ENCODE results near the gene OVCH2. TPM values are rescaled to one million over a fixed set of nuclear protein-coding genes. Genes with fewer than 3 reads are reported as not detected.

OVCH2 gene
- total RNA-seq, 4 donors from 2014 or later, result not detected

DNA sequence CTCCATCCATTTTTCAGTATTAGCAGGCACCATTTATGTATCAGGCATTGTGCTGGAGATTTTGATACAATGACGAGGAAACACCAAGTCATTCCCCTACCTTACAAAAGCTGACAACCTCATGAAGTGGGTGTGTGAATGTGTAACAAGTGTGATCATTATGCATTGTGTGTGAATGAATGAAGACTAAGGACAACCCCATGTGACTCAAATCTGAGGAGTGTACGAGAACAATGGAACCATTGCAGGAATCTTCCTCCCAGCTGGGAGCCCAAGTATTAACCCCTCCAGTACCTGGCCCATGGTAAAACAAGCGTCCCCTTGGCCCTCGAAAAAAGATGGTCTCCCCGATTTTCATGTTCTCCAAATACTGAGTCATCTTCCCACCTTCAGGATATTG, 37.4 kb downstream of the OVCH2 start:
- ATAC-seq, result no peak
- no peak overlapping the region for H3K4me3 ChIP-seq
- H3K9me3 ChIP-seq, result no peaks in the 10 kb centered on the region
- peaks cover 0 to 14% (median 3%) of the 10 kb centered on the region in 3 donors for H3K4me1 ChIP-seq
- TF ChIP-seq POLR2A (IDR thresholded peaks at IDR 0.05) (no peak), POLR2AphosphoS5 (IDR thresholded peaks at IDR 0.05) (no peak), EP300 (IDR thresholded peaks at IDR 0.05) (no peak)
- TF ChIP-seq, protein P1, sequence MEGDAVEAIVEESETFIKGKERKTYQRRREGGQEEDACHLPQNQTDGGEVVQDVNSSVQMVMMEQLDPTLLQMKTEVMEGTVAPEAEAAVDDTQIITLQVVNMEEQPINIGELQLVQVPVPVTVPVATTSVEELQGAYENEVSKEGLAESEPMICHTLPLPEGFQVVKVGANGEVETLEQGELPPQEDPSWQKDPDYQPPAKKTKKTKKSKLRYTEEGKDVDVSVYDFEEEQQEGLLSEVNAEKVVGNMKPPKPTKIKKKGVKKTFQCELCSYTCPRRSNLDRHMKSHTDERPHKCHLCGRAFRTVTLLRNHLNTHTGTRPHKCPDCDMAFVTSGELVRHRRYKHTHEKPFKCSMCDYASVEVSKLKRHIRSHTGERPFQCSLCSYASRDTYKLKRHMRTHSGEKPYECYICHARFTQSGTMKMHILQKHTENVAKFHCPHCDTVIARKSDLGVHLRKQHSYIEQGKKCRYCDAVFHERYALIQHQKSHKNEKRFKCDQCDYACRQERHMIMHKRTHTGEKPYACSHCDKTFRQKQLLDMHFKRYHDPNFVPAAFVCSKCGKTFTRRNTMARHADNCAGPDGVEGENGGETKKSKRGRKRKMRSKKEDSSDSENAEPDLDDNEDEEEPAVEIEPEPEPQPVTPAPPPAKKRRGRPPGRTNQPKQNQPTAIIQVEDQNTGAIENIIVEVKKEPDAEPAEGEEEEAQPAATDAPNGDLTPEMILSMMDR (IDR thresholded peaks at IDR 0.05), result no peak
- peaks cover 31% of the 10 kb centered on the region for H3K27me3 ChIP-seq
- peaks cover 0 to 16% of the 10 kb centered on the region in 2 donors for H3K36me3 ChIP-seq
- WGBS, 2 donors (ENCODE audit: low coverage in 1 of 2), result 48 to 71% methylated on average over 2 to 4 of the region's 5 CpGs
- H3K27ac ChIP-seq, result no peak overlapping the region

DNA sequence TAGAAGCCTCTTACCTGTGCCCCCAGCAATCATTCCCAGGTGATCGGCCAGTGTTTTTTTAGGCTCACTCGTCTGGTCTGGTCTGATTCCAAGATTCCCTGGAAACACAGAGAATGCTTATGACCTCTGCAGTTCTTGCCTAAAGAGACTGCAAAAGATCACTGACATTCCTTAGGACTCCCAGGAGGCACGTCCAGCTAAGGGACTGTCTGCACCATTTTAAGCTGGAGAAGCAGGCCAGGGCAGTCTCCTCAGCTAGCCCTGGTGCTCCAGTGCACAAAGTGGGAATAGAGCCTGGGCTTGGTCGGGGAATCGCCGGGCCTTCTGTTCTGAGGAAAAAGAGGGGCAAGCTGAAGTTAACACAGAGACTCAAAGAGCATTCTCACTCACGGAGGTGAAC, 37.8 kb downstream of the OVCH2 start:
- 61 to 72% methylated on average over 5 to 7 of the region's 7 CpGs for WGBS, 2 donors (ENCODE audit: low coverage in 1 of 2)
- TF ChIP-seq POLR2A (IDR thresholded peaks at IDR 0.05) (no peak), EP300 (IDR thresholded peaks at IDR 0.05) (no peak), POLR2AphosphoS5 (IDR thresholded peaks at IDR 0.05) (no peak)
- TF ChIP-seq, protein P1 (IDR thresholded peaks at IDR 0.05), result no peak
- no peak for ATAC-seq
- H3K9me3 ChIP-seq, result peaks cover 0 to under 1% (median 0%) of the 10 kb centered on the region in 3 donors
- peaks cover 0 to 16% of the 10 kb centered on the region in 2 donors for H3K36me3 ChIP-seq
- H3K4me3 ChIP-seq, result no peak overlapping the region
- H3K27ac ChIP-seq, result no peak overlapping the region
- peaks cover 0 to 10% (median 3%) of the 10 kb centered on the region in 3 donors for H3K4me1 ChIP-seq
- H3K27me3 ChIP-seq, result peaks cover 27% of the 10 kb centered on the region

DNA sequence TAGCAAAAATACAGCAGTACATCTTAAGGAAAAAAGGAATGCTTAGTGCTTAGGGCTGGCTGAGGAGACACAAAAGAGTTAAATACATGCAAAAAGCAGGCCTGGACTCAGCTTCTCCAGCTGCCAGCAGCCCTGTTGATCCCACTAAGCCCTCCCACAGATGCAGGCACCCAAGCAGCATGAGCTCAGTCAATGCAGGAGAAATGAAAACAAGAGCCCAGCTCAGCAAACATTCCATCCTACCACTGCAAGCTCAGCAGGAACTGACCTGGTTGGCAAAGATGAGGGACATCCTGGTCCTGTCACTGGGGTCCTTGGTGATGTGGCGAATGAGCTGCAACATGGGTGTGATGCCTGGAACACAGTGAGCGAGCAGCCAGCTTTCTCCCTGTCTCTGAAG, 38.8 kb downstream of the OVCH2 start:
- Histone ChIP-seq H3K27me3 (peaks cover 17% of the 10 kb centered on the region), H3K4me3 (no peak overlapping the region), H3K36me3 (peaks cover 0 to 16% of the 10 kb centered on the region in 2 donors), H3K4me1 (no peaks in the 10 kb centered on the region), H3K27ac (no peak overlapping the region), H3K9me3 (peaks cover 0 to 4% (median 0%) of the 10 kb centered on the region in 3 donors)
- WGBS, 2 donors (ENCODE audit: low coverage in 1 of 2), result no CpG with 5 or more reads among the region's 2 CpGs
- ATAC-seq, result no peak
- TF ChIP-seq, protein P1 (IDR thresholded peaks at IDR 0.05), result no peak
- TF ChIP-seq POLR2A (IDR thresholded peaks at IDR 0.05) (no peak), POLR2AphosphoS5 (IDR thresholded peaks at IDR 0.05) (no peak), EP300 (IDR thresholded peaks at IDR 0.05) (no peak)

DNA sequence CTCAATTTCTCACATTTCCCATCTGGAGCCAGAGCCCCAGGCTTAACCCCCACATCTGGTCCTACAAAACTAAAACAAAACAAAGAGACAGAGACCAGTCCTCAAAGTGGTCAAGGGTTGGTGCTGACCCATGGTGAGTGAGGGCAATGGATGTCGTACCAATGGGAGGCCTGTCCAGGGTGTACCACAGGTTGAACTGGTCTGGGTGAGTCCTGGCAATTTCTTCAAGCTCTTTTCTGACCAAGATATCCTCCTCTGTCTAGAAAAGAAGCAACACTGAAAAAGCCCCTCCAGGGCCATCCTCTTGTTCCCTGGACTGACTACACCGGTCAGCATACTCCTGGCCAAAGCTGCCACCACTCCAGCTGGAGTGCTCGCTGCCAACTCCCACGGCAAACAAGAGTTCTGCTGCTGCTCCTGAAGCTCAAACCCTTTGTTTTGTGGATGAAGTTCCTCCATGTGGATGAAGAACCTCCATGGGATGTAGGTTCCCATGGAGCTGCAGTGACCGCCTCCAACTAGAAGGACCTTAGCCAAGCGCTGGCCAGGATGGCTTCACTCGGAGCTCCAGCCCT, 39.9 kb downstream of the OVCH2 start:
- TF ChIP-seq POLR2AphosphoS5 (IDR thresholded peaks at IDR 0.05) (no peak), POLR2A (IDR thresholded peaks at IDR 0.05) (no peak), EP300 (IDR thresholded peaks at IDR 0.05) (no peak)
- TF ChIP-seq, protein P1 (IDR thresholded peaks at IDR 0.05), result no peak
- peaks cover 0 to 16% of the 10 kb centered on the region in 2 donors for H3K36me3 ChIP-seq
- H3K4me3 ChIP-seq, result no peak overlapping the region
- WGBS, 2 donors (ENCODE audit: low coverage in 1 of 2), result 100% methylated on average over 1 of the region's 7 CpGs; no CpG with 5 or more reads in 1 of the 2 donors
- no peak for ATAC-seq
- H3K27ac ChIP-seq, result no peak overlapping the region
- peaks cover 6% of the 10 kb centered on the region for H3K27me3 ChIP-seq
- H3K9me3 ChIP-seq, result peaks cover 0 to 4% (median 0%) of the 10 kb centered on the region in 3 donors
- H3K4me1 ChIP-seq, result no peaks in the 10 kb centered on the region

Data from gastroesophageal sphincter (tissue), 4 donors.